ENCODE measurements around the gene AUTS2.

The AUTS2 gene

DNA sequence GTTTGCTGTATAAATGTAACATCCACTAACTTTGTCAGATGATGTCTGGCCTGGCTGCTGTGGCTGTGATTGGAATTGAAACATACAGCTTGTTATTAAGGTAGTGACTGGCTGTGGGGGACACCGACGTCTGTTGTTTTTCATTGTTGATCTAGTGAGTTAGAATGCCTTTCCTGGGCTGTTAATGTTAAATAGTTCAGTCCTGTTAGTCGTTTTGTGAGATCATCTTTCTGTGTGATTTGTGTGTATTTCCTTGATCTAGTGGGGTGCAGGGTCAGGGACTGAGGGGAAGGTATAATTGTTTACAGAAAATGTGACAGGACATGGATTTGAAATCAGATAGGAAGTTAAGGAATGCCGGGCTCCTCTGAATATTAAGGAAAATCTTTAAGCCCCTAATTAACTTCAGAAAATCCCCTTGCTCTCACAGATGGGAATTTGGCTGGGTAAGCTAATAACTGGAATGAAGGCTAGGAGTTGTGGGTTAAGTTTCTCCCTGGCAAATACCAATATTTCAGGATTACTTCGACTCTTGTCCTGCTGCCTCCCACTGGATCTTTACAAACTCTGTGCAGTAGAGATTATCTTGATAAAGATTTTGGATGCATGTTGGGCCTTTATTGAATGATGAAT is 163.1 kb downstream of the AUTS2 start:
- DNase-seq (ENCODE audit: low read depth in 2 of 2), result no peak
- TF ChIP-seq, protein P1, sequence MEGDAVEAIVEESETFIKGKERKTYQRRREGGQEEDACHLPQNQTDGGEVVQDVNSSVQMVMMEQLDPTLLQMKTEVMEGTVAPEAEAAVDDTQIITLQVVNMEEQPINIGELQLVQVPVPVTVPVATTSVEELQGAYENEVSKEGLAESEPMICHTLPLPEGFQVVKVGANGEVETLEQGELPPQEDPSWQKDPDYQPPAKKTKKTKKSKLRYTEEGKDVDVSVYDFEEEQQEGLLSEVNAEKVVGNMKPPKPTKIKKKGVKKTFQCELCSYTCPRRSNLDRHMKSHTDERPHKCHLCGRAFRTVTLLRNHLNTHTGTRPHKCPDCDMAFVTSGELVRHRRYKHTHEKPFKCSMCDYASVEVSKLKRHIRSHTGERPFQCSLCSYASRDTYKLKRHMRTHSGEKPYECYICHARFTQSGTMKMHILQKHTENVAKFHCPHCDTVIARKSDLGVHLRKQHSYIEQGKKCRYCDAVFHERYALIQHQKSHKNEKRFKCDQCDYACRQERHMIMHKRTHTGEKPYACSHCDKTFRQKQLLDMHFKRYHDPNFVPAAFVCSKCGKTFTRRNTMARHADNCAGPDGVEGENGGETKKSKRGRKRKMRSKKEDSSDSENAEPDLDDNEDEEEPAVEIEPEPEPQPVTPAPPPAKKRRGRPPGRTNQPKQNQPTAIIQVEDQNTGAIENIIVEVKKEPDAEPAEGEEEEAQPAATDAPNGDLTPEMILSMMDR (IDR thresholded peaks at IDR 0.05; ENCODE audit: low read depth, low read length), result no peak
- no peak overlapping the region for H3K4me3 ChIP-seq (replicated peaks in 1 of 2; ENCODE audit: low read depth in 2 of 2, low read length in 2 of 2)

- no peak for DNase-seq (ENCODE audit: low read depth in 2 of 2)
Measured at GRCh38 chr7:69762821-69763352, 164.6 kb downstream of the AUTS2 start.

GRCh38 chr7:69763513-69763912 is 165.2 kb downstream of the AUTS2 start:
- no peak overlapping the region for H3K4me3 ChIP-seq (replicated peaks in 1 of 2; ENCODE audit: low read depth in 2 of 2, low read length in 2 of 2)
- DNase-seq (ENCODE audit: low read depth in 2 of 2), result no peak
- TF ChIP-seq, protein P1 (IDR thresholded peaks at IDR 0.05; ENCODE audit: low read depth, low read length), result no peak

More at GRCh38 chr7:69762821-69763352, 164.6 kb downstream of the AUTS2 start:
- H3K4me3 ChIP-seq (replicated peaks in 1 of 2; ENCODE audit: low read depth in 2 of 2, low read length in 2 of 2), result no peak overlapping the region
- TF ChIP-seq, protein P1 (IDR thresholded peaks at IDR 0.05; ENCODE audit: low read depth, low read length), result no peak

DNA sequence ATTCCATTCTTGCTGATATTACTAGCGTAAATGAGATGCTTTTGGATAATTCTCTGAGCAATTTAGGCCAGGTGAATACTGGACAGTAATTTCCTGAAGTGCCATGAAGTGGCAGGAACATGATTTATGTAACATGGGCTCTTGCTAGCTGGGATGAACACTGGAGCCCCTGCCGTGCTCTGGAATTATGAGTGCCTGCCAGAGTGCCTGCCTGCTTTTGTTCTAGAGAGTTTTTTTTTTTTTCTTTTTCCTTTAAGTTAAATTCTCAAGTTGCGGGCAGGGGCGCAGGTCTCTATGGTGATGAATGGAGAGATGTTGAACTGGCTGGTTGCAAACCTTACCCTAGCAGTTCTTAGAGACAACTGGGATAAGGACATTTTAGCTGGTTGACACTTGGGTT is 165.9 kb downstream of the AUTS2 start:
- H3K4me3 ChIP-seq (replicated peaks in 1 of 2; ENCODE audit: low read depth in 2 of 2, low read length in 2 of 2), result no peak overlapping the region
- no peak for DNase-seq (ENCODE audit: low read depth in 2 of 2)
- TF ChIP-seq, protein P1 (IDR thresholded peaks at IDR 0.05; ENCODE audit: low read depth, low read length), result no peak

- no peak overlapping the region for H3K4me3 ChIP-seq (replicated peaks in 1 of 2; ENCODE audit: low read depth in 2 of 2, low read length in 2 of 2)
- DNase-seq (ENCODE audit: low read depth in 2 of 2), result no peak
- TF ChIP-seq, protein P1 (IDR thresholded peaks at IDR 0.05; ENCODE audit: low read depth, low read length), result no peak
Measured at GRCh38 chr7:69764681-69765080, 166.4 kb downstream of the AUTS2 start.

DNA sequence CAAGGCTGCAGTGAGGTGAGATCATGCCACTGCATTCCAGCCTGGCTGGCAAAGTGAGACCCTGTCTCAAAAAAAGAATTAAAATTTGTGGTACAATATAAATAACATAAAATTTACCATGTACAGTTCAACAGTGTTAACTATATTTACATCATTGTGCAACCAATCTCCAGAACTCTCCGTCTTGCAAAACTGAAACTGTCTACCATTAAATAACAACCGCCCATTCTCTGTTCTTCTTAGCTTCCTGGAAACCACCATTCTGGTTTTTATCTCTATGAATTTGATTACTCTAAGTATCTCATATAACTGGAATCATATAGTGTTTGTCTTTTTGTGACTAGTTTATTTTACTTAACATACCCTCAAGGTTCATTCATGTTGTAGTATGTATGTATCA is 167.6 kb downstream of the AUTS2 start:
- DNase-seq (ENCODE audit: low read depth in 2 of 2), result no peak
- H3K4me3 ChIP-seq (replicated peaks in 1 of 2; ENCODE audit: low read depth in 2 of 2, low read length in 2 of 2), result no peak overlapping the region
- TF ChIP-seq, protein P1 (IDR thresholded peaks at IDR 0.05; ENCODE audit: low read depth, low read length), result no peak
